ENCODE data around the gene MKS1. TPM values are rescaled to one million over a fixed set of nuclear protein-coding genes. Genes with fewer than 3 reads are reported as not detected.

Gene MKS1
- total and polyA plus RNA-seq, 7 donors, result 4.2 to 6.9 (median 5.5) TPM

GRCh38 chr17:58232707-58233156 is 13.7 kb upstream of the MKS1 start:
- WGBS, 3 donors, result 47 to 48% (median 47%) methylated on average over 12 of the region's 12 CpGs
- H3K27me3 ChIP-seq (ENCODE audit: insufficient read depth in 3 of 3, low read length in 2 of 3), result peaks cover 0 to 20% (median 0%) of the 10 kb centered on the region in 3 donors
- H3K36me3 ChIP-seq (ENCODE audit: insufficient read depth in 1 of 2, low read depth in 1 of 2), result no peaks in the 10 kb centered on the region
- no peaks in the 10 kb centered on the region for H3K4me1 ChIP-seq
- no peak for ATAC-seq
- no peaks in the 10 kb centered on the region for H3K9me3 ChIP-seq
- H3K4me3 ChIP-seq, result no peak overlapping the region
- no peak for DNase-seq
- intact Hi-C loops (cut with DNase I), result no loop called here
- H3K27ac ChIP-seq, result no peak overlapping the region
- no peak for TF ChIP-seq CTCF (IDR thresholded peaks at IDR 0.05)

- TF ChIP-seq CTCF (IDR thresholded peaks at IDR 0.05), result no peak
- ATAC-seq (no peak), DNase-seq (no peak)
- no peaks in the 10 kb centered on the region for H3K4me1 ChIP-seq
- peaks cover 0 to 17% (median 0%) of the 10 kb centered on the region in 3 donors for H3K27me3 ChIP-seq (ENCODE audit: insufficient read depth in 3 of 3, low read length in 2 of 3)
- no peak overlapping the region for H3K27ac ChIP-seq
- H3K36me3 ChIP-seq (ENCODE audit: insufficient read depth in 1 of 2, low read depth in 1 of 2), result no peaks in the 10 kb centered on the region
- H3K9me3 ChIP-seq, result no peaks in the 10 kb centered on the region
- WGBS, 3 donors, result 21 to 32% (median 28%) methylated on average over 2 of the region's 2 CpGs
- intact Hi-C loops (cut with DNase I), result no loop called here
- no peak overlapping the region for H3K4me3 ChIP-seq
These were observed 12.6 kb upstream of the MKS1 start for GRCh38 chr17:58231641-58232040.

- no peaks in the 10 kb centered on the region for H3K36me3 ChIP-seq (ENCODE audit: insufficient read depth in 1 of 2, low read depth in 1 of 2)
- DNase-seq (no peak), ATAC-seq (no peak)
- H3K27me3 ChIP-seq (ENCODE audit: insufficient read depth in 3 of 3, low read length in 2 of 3), result peaks cover 0 to 5% (median 0%) of the 10 kb centered on the region in 3 donors
- no peak overlapping the region for H3K4me3 ChIP-seq
- H3K9me3 ChIP-seq, result no peaks in the 10 kb centered on the region
- TF ChIP-seq CTCF (IDR thresholded peaks at IDR 0.05), result no peak
- no peaks in the 10 kb centered on the region for H3K4me1 ChIP-seq
- intact Hi-C loops (cut with DNase I), result no loop called here
- WGBS, 3 donors, result 90 to 92% (median 90%) methylated on average over 4 of the region's 4 CpGs
- H3K27ac ChIP-seq, result no peak overlapping the region
These were observed 10.8 kb upstream of the MKS1 start for GRCh38 chr17:58229881-58230280.

GRCh38 chr17:58229384-58229783 is 10.3 kb upstream of the MKS1 start:
- Histone ChIP-seq H3K4me3 (no peak overlapping the region), H3K4me1 (no peaks in the 10 kb centered on the region), H3K36me3 (ENCODE audit: insufficient read depth in 1 of 2, low read depth in 1 of 2) (no peaks in the 10 kb centered on the region), H3K27me3 (ENCODE audit: insufficient read depth in 3 of 3, low read length in 2 of 3) (peaks cover 0 to 4% (median 0%) of the 10 kb centered on the region in 3 donors), H3K27ac (no peak overlapping the region), H3K9me3 (no peaks in the 10 kb centered on the region)
- 29 to 45% (median 29%) methylated on average over 1 of the region's 1 CpG for WGBS, 3 donors
- TF ChIP-seq CTCF (IDR thresholded peaks at IDR 0.05), result no peak
- DNase-seq (no peak), ATAC-seq (no peak)
- intact Hi-C loops (cut with DNase I), result no loop called here

- Histone ChIP-seq H3K9me3 (no peaks in the 10 kb centered on the region), H3K36me3 (ENCODE audit: insufficient read depth in 1 of 2, low read depth in 1 of 2) (no peaks in the 10 kb centered on the region), H3K27ac (no peak overlapping the region), H3K4me3 (no peak overlapping the region), H3K4me1 (no peaks in the 10 kb centered on the region), H3K27me3 (ENCODE audit: insufficient read depth in 3 of 3, low read length in 2 of 3) (peaks cover 0 to 3% (median 0%) of the 10 kb centered on the region in 3 donors)
- ATAC-seq (no peak), DNase-seq (no peak)
- intact Hi-C loops (cut with DNase I), result no loop called here
- WGBS, 3 donors, result 27 to 30% (median 29%) methylated on average over 3 of the region's 3 CpGs
- TF ChIP-seq CTCF (IDR thresholded peaks at IDR 0.05), result no peak
These were observed 9.6 kb upstream of the MKS1 start for GRCh38 chr17:58228679-58229078.
